ENCODE results near the gene PDE2A. TPM values are rescaled to one million over a fixed set of nuclear protein-coding genes. Genes with fewer than 3 reads are reported as not detected.

PDE2A gene
- total RNA-seq, 1 donor from 2014 or later = 30.0 TPM

DNA sequence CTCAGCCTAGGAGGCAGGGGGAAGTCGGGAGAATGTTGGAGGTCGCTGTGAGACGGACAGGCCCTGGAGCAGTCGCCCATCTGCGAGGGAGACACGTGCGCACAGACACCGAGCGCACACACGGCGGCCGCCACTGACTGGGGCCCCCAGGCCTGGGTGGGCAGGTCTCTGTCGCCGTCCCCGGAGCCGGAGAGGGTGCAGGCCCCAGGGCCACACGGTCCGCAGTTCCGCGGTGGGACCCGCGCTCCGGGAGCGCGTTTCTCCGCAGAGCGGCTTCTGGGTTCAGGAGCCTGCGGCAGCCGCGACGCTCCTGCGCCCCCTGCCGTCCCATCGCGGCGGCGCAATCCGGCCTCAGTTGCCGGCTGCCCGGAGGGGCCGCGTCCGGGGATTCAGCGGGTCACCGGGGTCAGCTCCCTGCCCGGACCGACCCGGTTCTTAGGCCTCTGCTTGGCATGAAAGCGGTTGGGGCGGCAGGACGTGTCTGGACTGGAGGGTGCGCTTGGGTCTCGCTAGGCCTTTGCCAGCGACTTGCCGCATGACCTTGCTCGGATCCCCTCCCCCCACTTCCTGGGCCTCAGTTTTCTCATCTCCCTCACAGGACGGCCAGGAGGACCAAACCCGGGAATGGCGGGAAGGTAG lies 31.2 kb downstream of the PDE2A start:
- ATAC-seq = peak; percentile 86
- DNase-seq = peak; percentile 84
- intact Hi-C loops (cut with micrococcal nuclease) = loop anchor here (5.0 kb wide), 1 partner anchor 56 kb away; no protein-coding TSS in a partner anchor

DNA sequence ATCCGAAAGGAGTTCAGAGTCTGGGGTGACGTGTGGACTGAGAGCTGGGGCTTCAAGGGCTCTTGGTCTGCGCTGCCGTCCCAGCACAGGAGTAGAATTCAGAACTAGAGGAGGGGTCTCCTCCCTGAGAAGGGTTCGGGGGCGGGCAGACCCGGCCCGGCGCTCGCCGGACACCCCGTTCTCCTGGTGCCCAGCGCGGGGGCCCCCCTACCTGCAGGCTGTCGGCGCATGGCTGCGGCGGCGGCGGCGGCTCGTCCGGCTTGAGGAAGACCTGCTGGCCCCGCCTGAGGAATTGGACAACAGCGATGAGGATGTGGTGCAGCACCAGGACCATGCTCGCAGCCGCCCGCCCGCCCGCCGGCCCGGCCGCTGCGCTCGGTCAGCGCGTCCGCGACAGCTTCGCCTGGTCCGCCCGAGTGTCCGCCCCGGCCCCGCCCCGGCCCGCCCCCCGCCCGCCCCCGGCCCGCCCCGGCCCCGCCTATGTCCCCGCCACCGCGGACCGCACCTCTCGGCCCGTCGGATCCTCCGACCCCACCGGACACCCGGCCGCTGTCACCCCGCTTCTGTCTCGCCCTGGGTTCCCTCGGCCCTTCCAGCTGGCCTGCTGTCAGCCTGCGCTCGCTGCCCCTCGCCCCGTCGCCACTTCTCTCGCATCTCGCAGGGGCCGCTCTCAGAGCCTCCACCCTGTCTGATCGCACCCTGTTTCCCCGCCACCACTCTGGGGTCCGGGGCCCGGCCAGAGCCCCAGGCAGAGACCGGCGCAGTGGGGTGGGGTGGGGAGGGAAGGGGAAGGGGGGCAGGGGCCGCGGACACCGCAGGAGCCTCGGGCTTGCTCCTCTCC lies 32.0 kb downstream of the PDE2A start:
- intact Hi-C loops (cut with micrococcal nuclease) = loop anchor here (5.0 kb wide), 1 partner anchor 55 kb away; no protein-coding TSS in a partner anchor
- peak; percentile 71 for DNase-seq
- peak; percentile 86 for ATAC-seq

DNA sequence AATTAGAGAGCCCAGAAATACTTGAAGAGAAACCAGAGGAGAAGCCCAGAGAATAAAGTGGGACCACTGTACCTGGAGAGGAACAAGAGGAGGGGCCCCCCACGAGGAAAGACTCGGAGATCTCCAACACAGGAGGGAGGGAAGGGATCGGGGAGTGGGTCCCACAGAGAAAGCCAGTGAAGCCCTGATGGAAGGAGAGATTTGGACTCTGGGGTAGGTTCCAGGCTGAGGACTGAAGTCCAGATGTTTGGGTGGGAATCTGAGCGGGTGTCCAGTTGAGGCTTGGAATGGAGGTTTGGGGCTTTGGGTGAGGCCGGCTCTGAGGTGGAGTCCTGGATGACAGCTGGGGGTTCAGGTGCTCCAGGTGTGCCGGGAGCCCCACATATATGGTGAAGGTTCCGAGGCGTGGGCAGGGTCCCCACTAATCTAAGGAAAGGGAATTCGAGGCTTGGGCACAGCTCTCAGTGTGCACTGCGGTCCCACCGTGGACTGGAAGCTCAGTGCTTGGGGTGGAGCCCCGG lies 32.6 kb downstream of the PDE2A start:
- ATAC-seq (no peak), DNase-seq (no peak)
- intact Hi-C loops (cut with micrococcal nuclease) = loop anchor here (5.0 kb wide), 1 partner anchor 54 kb away; no protein-coding TSS in a partner anchor

DNA sequence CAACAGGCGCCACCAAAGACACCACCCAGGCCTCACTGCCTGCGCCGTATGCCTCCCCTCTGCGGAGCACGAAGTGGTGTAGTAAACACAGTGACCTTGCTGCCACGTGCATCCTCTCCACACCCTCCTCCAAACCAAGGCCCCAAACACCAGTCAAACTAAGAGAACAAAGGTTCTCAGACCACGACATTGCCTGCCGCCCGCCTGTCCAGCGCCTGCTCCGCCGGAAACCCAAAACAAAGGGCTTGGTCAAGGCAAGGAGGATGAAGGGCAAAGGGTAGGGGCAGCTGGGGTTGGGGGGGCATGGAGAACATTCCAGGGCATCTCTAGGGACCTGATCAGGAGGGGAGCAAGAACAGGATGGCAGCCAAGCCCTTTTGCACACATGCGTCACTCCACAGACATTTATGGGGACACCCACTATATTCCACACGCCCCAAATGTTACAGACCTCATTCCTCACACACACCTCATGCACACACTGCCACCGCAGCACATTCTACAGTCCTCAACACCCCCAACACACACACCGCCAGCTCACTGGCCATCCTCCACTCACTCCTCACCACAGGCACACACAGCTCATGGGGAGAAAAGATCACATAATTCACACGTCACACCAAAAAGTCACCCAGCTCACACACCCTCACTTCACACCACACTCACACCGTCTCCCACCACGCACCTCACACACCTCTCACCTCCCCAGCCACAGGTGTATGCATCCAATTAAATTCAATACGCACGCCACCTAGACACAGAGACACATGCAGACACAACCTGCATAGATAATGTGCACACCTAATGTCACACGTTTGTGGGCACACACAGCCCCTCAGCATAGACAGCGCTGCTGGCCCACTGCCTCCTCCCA lies 34.5 kb downstream of the PDE2A start:
- ATAC-seq (peak; percentile 7), DNase-seq (peak; percentile 50)
- intact Hi-C loops (cut with micrococcal nuclease) = loop anchor here (5.0 kb wide), 1 partner anchor 52 kb away; no protein-coding TSS in a partner anchor

DNA sequence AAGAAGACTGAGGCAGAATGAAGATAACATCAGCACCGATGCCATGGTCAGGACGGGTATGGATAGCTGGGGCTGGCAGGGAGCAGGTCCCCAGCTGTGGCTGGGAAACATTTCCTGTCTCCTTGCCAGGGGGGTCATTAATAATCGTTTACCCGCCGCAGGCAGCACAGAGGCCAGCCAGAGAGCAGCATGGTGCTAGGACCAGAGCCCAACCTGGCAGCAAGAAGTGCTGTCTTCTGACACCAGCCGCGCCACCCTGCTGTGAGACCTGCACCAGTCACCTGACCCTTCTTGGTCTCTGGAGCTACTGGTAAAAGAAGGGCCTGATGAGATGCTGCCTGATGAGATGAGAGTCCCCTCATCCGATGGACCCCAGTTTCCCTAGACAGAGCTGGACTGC lies 36.3 kb downstream of the PDE2A start:
- intact Hi-C loops (cut with micrococcal nuclease) = no loop called here
- DNase-seq = no peak
- ATAC-seq = no peak

DNA sequence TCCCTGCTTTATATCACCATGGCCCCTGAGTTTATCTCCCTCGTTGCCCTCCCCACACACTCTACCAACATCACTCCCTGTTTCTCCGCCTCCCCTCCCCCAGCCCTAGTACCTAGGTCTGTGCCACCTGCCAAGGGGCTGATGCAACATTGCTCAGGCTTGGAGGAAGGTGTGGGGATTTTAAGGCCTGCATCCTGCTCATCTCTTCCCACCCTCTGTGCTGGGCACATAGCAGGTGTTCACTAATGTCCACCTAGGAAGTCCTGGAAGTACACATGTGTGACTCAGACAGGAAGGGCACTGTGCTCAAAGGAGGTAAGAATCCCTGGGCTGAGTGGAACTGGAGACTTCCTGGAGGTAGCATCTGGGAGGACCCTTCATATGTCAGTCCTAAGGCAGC lies 37.0 kb downstream of the PDE2A start:
- ATAC-seq (no peak), DNase-seq (no peak)
- intact Hi-C loops (cut with micrococcal nuclease) = no loop called here

DNA sequence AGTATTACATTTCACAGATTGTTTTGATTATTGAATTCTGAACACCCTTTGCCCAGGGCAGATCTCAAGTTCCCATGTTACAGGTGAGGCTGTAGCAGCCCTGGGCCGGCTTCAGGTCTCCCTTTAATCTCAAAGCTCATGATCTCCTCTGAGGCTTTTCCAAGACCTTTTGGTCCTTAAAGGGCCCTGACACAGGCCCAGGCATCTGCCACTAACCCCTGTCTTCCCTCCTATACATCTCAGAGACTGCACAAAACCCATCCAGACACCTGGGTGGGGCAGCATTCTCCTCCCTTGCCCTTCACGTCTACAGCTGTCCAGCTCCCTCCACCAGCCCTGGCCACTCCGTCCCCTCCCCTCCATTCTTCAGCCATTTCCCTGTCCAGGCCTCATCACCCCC lies 37.8 kb downstream of the PDE2A start:
- intact Hi-C loops (cut with micrococcal nuclease) = no loop called here
- no peak for ATAC-seq
- no peak for DNase-seq

DNA sequence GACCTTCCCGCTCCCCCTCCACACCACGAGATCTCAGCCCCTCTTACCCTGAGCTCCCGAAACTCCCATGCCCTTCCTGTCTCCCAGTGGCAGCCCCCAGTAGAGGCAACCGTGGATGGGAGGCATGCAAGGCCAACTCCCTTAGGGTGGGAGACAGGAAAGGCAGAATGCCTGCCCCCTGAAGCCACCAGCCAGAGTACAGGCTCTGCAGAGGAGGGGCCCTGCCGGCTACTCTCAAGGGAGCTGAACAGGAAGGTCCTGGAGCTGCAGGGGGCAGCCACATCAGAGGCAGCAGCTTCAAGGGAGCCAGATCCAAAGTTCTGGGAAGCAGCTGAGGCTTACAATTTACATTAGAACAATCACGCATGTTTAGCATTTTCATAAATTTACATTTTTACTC lies 38.3 kb downstream of the PDE2A start:
- intact Hi-C loops (cut with micrococcal nuclease) = no loop called here
- ATAC-seq (no peak), DNase-seq (no peak)

DNA sequence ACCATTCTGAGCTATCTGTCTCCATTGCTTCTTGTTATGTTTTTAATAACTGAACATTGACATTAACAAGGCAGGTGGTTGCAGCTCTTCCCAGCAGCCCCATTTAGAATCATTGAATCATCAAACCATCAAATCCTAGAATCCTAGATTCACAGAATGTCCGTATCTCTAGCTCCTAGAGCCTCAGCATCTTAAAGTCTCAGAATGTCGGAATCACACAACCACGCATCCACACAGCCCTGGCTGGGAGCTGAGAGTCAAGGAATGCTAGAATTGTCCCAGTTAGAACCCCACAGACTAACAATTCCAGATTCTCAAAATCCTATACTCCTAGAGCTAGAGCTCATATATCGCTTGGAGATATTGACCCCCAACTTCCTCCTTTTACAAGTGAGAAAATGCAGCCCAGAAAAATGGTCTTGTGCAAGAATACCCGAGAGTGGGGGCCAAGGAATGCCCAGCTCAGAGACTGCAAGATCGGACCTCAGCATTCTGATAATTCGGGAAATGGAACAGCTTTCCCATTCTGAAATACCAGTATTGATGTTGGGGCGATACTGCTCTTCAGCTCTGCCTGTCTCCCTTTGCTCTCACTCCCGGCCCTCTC lies 38.8 kb downstream of the PDE2A start:
- DNase-seq (no peak), ATAC-seq (no peak)
- intact Hi-C loops (cut with micrococcal nuclease) = no loop called here

DNA sequence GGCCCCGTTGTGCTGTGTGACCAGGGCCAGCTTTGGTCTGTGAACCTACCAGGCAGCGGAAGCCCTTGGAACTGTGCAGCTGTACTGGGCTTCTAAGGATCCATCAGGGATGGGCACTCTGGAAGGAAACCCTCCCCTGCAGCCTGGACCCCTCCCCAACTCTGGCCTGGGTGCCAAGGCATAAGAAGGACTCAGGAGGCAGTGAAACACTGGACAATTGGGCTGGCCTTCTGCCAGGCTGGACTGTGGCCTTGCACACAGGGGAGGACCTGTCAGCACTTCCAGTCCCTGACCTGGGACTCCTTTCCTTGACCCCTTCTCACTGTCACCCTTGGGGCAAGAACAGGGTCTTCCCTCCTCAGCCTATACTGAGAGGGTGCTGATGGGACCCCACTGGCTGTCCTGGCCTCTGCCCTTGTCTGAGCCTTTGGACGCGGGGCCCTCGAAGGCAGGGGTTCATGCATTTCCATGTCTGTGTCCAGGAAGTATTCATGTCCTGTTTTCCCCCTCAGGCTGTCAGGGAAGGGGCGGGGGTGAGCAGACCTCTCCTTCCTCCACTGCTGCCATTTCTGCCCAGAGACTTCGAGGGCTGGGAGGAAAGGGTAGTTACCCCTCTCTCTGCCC lies 39.6 kb downstream of the PDE2A start:
- ATAC-seq (no peak), DNase-seq (peak; percentile 52)
- intact Hi-C loops (cut with micrococcal nuclease) = no loop called here

DNA sequence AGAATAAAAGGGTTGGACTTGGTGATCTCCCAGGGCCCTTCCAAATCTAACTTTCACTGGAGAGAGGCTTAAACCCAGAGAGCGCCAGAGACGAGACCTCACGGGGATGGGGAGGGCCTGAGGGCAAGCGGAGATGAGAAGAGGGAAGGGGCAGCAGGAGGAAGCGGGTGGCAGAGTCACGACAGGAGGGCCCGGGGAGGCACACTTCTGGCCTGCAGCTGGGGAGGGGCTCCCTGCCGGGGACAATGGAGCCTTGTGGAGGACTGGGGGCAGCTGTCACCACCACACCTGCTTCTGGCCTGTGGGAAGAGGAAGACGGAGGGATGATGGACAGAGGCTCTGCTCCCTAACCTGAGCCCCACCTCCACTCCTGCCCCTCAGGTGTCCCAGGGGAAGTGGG lies 40.2 kb downstream of the PDE2A start:
- no peak for ATAC-seq
- intact Hi-C loops (cut with micrococcal nuclease) = no loop called here

DNA sequence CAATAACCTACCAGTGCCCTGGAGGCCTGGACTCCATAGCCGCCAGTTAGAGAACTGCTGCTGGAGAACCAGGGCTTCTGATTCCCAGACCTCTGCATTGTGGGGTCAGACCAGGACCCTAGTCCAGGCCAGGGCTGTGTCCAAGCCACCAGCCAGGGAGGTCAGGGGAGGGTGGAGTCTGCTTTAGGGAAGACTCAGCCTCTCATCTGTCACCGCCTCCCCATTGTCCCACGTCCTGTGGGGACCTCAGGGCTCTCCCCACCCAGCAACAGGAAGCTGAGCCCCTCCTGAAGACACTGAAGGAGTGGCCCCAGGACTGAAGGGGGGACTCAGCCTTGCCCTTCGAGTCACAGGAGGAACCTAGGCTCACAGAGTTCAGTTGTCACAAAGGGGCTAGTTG lies 41.2 kb downstream of the PDE2A start:
- DNase-seq (no peak), ATAC-seq (no peak)
- intact Hi-C loops (cut with micrococcal nuclease) = no loop called here

More for the DNA sequence above, 40.2 kb downstream of the PDE2A start:
- DNase-seq = no peak

DNA sequence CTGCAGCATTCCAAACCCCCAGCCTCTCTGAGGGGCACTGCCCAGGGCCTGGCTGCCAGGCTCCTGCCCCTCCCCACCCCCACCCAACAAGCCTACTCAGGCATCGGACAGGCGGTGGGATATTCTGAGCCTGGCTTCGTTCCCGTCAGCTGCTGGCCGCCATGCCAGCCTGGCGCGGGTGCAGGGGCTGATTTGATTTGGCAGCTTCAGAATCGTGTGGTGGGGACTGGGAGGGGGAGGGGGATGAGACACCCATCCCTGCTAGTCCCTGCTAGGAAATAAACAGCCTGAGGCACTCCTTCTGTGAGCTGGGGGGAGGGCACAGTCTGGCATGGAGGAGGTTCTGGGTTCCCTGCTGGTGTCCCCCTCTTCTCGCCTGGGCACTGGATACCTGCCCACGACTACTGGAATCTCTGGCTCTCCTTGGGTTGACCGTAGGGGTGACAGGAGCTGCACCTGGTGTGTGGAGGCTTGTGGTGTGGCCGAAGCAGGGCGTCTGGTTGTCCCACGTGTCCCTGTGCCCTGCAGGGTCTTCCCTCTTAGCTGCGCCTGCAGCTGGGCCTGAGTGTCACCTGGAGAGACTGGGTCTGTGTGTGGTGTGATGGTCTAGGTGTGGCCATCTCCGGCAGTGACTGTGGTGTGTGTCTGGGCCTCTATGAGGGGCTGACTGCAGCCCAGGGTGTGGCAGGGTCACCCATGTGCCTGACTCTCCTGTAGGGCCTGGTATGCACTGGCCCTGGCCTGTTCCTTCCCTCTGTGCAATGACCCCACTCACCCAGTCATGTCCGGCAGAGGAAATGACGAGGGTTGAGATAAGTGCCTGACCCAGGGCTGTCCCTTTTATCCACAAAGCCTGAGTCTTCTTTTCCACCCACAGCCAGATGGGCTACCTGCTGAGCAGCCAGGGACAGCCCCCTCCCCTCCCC lies 42.2 kb downstream of the PDE2A start:
- ATAC-seq (peak; percentile 72), DNase-seq (peak; percentile 86)
- intact Hi-C loops (cut with micrococcal nuclease) = no loop called here

DNA sequence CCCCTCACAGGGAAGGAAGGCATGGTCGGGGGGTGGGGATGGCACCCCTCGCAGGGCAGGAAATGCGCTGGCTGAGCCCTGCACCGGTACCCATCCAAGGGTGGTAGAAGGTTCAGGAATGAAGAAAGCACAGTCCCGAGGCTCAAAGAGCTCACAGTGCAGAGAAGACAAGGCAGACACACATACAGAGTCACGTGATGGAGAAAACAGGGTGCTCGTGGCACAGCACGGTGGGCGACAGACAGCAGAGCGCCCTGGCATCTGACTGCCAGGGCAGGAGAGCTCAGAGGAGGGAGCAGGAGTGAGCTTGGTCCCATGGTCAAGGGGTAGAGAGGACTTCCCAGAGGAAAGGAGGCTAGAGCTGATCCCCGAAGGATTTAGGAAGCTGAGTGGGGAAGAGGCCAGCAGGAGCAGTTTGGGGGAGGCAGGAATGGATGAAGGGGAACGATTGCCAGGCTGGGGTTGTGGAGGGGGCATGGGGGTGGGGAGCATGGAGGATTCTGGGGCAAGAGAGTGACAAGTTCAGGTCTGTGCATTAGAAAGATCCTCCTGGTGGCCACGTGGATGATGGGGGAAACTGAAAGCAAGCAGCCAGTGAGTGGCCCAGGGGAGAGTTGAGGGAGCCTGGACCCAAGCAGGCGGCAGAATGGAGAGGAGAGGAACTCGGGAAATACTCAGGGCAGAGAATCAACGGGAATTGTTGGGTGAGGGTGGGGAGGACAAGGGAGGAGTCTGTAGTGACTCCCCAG lies 43.9 kb downstream of the PDE2A start:
- no peak for DNase-seq
- no peak for ATAC-seq
- intact Hi-C loops (cut with micrococcal nuclease) = no loop called here

DNA sequence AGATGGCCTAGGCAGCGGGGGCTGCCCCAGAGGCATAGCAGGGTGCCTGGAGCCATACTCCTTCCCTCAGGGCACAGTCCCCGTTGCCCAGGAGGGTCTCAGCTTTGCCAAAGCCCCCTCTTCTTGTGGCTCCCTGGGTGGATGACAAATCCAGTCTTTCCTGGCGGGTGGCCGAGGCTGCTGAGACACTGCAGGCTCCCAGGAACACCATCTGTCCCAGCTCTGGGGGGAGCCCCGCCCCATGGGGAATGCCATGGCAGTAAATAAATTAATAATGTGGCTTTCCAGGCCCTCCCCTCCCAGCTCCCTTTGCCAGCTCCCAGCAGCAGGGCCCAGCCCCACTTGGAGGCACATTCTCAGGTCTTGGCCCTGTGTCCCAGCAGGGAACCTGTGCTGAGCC lies 45.0 kb downstream of the PDE2A start:
- ATAC-seq (peak; percentile 51), DNase-seq (peak; percentile 84)
- intact Hi-C loops (cut with micrococcal nuclease) = no loop called here

DNA sequence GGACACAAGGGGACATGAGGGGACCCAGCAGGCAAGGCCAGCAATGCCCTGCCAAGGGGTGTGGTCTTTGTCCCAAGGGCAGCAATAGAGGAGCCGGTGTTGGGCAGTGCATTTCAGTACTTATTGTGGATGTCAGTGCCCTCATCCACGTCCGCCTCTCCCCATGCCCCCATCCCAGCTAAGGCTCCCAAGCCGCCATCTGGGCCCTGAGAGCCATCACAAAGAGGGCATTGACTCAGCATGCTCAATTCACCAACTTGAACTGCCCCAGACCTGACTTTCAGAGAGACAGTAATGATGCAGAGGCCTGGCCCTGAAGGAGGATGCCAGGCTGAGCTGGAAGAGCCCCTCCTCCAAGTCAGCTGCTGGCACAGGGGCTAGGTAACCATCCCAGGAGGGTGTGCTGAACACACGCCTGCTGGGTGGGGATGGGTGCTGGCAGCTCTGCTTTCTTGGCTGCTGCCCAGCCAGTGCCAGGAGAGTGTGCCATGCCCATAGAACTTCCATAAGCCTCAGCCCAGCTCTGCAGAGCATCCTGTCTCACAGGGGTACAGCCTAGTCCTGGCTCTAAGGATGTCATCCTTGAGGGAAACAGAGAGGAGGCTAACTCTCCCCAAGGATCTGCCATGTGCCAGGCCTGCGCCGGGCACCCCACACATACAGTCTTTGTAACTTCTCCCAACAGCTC lies 46.5 kb downstream of the PDE2A start:
- DNase-seq (peak; percentile 78), ATAC-seq (peak; percentile 51)
- intact Hi-C loops (cut with micrococcal nuclease) = no loop called here
